Measurements from ENCODE around the gene RASL11A. TPM values are rescaled to one million over a fixed set of nuclear protein-coding genes. Genes with fewer than 3 reads are reported as not detected.

The RASL11A gene
- total RNA-seq, 1 experiment from 2014 or later = 2.7 TPM

DNA sequence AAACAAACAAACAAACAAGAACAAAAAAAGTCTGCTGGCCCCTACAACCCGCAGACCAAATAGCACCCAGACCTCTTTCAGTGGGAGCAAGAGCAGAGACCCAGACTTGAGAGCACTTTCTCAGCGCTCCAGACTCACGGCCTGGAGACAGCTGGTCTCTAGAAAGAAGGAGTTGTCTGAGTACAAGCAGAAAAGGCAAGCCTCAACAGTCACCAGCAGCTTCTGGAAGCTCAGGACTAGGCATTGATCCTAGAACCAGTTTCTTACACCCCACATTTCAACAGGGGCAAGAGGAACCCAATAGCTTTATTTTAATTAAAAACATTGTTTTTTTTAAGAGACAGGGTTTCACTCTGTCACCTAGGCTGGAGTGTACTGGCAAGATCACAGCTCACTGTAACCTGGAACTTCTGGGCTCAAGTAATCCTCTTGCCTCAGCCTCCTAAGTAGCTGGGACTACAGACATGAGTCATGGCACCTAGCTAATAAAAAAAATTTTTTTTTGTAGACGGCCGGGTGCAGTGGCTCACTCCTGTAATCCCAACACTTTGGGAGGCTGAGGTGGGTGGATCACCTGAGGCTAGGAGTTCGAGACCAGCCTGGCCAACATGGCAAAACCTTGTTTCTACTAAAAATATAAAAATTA, 30.4 kb downstream of the RASL11A start:
- H2AFZ ChIP-seq (ENCODE audit: low read length) = no peak overlapping the region
- no peaks in the 10 kb centered on the region for H3K4me1 Mint-ChIP-seq

More for the DNA sequence above, 30.4 kb downstream of the RASL11A start:
- Histone ChIP-seq H2BK120ac (ENCODE audit: low read depth, low read length, poor library complexity, severe bottlenecking) (no peak overlapping the region), H3T11ph (ENCODE audit: low read length) (no peak overlapping the region), H3K9me3 (ENCODE audit: control insufficient read depth, low read depth, low read length) (no peaks in the 10 kb centered on the region), H3K23ac (ENCODE audit: insufficient read length, low read depth, low read length) (no peak overlapping the region), H3K9ac (ENCODE audit: extremely low read depth, insufficient read length, low read length) (no peak overlapping the region), H3K79me1 (ENCODE audit: insufficient read depth, low read depth, low read length, poor library complexity, severe bottlenecking) (no peaks in the 10 kb centered on the region), H3K23me2 (ENCODE audit: insufficient read length, low read depth, low read length, poor library complexity, severe bottlenecking) (no peaks in the 10 kb centered on the region), H3K14ac (ENCODE audit: insufficient read depth, low read length) (no peak overlapping the region), H2BK20ac (ENCODE audit: low read depth, low read length, poor library complexity, severe bottlenecking) (no peak overlapping the region), H3K18ac (ENCODE audit: insufficient read length, low read depth, low read length) (no peak overlapping the region), H2BK12ac (ENCODE audit: insufficient read length, low read depth, low read length) (no peak overlapping the region), H3K4me1 (ENCODE audit: insufficient read depth, low read length) (no peaks in the 10 kb centered on the region), H2BK15ac (ENCODE audit: low read depth, low read length) (no peak overlapping the region), H3K27ac (ENCODE audit: insufficient read length, low read depth, low read length) (no peak overlapping the region), H4K20me1 (ENCODE audit: control insufficient read depth, insufficient read depth, insufficient read length) (no peaks in the 10 kb centered on the region), H4K5ac (ENCODE audit: insufficient read length, low read depth, low read length) (no peak overlapping the region), H3K27me3 (ENCODE audit: insufficient read depth, low read length) (no peaks in the 10 kb centered on the region), H3K4me2 (ENCODE audit: insufficient read depth, insufficient read length, low read length) (no peak overlapping the region), H3K4ac (ENCODE audit: low read depth, low read length) (no peak overlapping the region), H2AK5ac (ENCODE audit: insufficient read length, low read length) (no peak overlapping the region), H3K56ac (ENCODE audit: insufficient read length, low read depth, low read length) (no peak overlapping the region), H2BK5ac (ENCODE audit: insufficient read length, low read length) (no peak overlapping the region), H4K8ac (replicated peaks; ENCODE audit: insufficient read length, low read depth, low read length) (no peak overlapping the region), H4K91ac (ENCODE audit: insufficient read length, low read depth, low read length) (no peak overlapping the region), H3K79me2 (ENCODE audit: insufficient read depth, low read length) (no peaks in the 10 kb centered on the region)
- Mint-ChIP-seq H3K27ac (no peak overlapping the region; a peak in 1 of 7 replicates), H3K27me3 (ENCODE audit: low read depth) (peaks cover 2% of the 10 kb centered on the region; the same call in 1 of the 2 replicates), H3K9me3 (peaks cover 0 to 6% of the 10 kb centered on the region in 2 experiments; a peak in 2 of 5 replicates), H3K36me3 (ENCODE audit: insufficient read depth in 1 of 3, low read depth in 3 of 3) (no peaks in the 10 kb centered on the region; a peak in 1 of 7 replicates), H3K4me3 (no peak overlapping the region)
- WGBS (ENCODE audit: extremely low coverage, insufficient read length, low lambda C conversion rate) = no CpG with 5 or more reads among the region's 6 CpGs
- TF ChIP-seq, protein P1, sequence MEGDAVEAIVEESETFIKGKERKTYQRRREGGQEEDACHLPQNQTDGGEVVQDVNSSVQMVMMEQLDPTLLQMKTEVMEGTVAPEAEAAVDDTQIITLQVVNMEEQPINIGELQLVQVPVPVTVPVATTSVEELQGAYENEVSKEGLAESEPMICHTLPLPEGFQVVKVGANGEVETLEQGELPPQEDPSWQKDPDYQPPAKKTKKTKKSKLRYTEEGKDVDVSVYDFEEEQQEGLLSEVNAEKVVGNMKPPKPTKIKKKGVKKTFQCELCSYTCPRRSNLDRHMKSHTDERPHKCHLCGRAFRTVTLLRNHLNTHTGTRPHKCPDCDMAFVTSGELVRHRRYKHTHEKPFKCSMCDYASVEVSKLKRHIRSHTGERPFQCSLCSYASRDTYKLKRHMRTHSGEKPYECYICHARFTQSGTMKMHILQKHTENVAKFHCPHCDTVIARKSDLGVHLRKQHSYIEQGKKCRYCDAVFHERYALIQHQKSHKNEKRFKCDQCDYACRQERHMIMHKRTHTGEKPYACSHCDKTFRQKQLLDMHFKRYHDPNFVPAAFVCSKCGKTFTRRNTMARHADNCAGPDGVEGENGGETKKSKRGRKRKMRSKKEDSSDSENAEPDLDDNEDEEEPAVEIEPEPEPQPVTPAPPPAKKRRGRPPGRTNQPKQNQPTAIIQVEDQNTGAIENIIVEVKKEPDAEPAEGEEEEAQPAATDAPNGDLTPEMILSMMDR (conservative IDR thresholded peaks at IDR 0.05) = no peak
- no peak for DNase-seq

All from H9 (cell line).